Thyroid gland (tissue), 4 donors: ENCODE data around the gene PEX14. TPM values are rescaled to one million over a fixed set of nuclear protein-coding genes. Genes with fewer than 3 reads are reported as not detected.

ENCODE experiments used
- DNase-seq, 2 donors: peaks; one replicate each; pipeline ENCODE4 v3.0.0-alpha.2; 2019
- H3K27ac ChIP-seq, 3 donors: fragments of 200-600 bp; sonication (generic); 1 replicate in 2 of 3; 2 replicates in 1 of 3; pipeline ENCODE4 v1.5.1; 2016 to 2019; ENCODE audit warnings: mild to moderate bottlenecking in 1 of 3, moderate library complexity in 1 of 3
- H3K27me3 ChIP-seq: fragments of 200-600 bp; sonication (generic); one replicate; pipeline ENCODE4 v1.5.1; 2019
- H3K36me3 ChIP-seq, 2 donors: fragments of 200-600 bp; sonication (generic); one replicate each; pipeline ENCODE4 v1.5.1; 2016 to 2019
- H3K4me1 ChIP-seq, 2 donors: fragments of 200-600 bp; sonication (generic); one replicate each; pipeline ENCODE4 v1.5.1; 2017 to 2019
- H3K4me3 ChIP-seq, 3 donors: fragments of 200-600 bp; sonication (generic); replicated peaks in 1 of 3; 1 replicate in 2 of 3; 2 replicates in 1 of 3; pipeline ENCODE4 v1.5.1; 2016; ENCODE audit warnings: mild to moderate bottlenecking in 1 of 3
- H3K9me3 ChIP-seq: fragments of 200-600 bp; sonication (generic); one replicate; pipeline ENCODE4 v1.5.1; 2017
- POLR2A ChIP-seq, 2 donors: fragments of 450-650 bp; IDR thresholded peaks; one replicate each; pipeline ENCODE4 v1.6.1; 2017; ENCODE audit warnings: antibody characterized with exemption in 2 of 2, mild to moderate bottlenecking in 2 of 2, moderate library complexity in 1 of 2
- WGBS, 2 donors: methylation state at CpG; one replicate each; pipeline ENCODE4 v1.1.5; 2017; 5-methylcytosine and 5-hydroxymethylcytosine counted together
- intact Hi-C: fragments of 100-400 bp; cut with DNase I; formaldehyde crosslinking; loops from one replicate; pipeline ENCODE4 v1.15.1; 2023
- total RNA-seq, 4 donors: library from RNA; depleted of rRNA; stranded (reverse); fragments of >200 nt; gene quantifications; one replicate each; pipeline ENCODE4 v1.2.3, GENCODE V29; 2016
- TF ChIP-seq, protein P1 (sequence below), 6 experiments: fragments of 200-600 bp in 3 of 6; fragments of 450-650 bp in 3 of 6; sonication (generic) in 3 of 6; IDR thresholded peaks; one replicate each; pipeline ENCODE4 v1.5.1; 2016 to 2019; ENCODE audit warnings: antibody characterized with exemption in 6 of 6, mild to moderate bottlenecking in 2 of 6, inconsistent platforms in 1 of 6, moderate library complexity in 1 of 6

PEX14 gene
- total RNA-seq, 4 donors from 2014 or later = 14.0 to 28.4 (median 20.7) TPM

DNA sequence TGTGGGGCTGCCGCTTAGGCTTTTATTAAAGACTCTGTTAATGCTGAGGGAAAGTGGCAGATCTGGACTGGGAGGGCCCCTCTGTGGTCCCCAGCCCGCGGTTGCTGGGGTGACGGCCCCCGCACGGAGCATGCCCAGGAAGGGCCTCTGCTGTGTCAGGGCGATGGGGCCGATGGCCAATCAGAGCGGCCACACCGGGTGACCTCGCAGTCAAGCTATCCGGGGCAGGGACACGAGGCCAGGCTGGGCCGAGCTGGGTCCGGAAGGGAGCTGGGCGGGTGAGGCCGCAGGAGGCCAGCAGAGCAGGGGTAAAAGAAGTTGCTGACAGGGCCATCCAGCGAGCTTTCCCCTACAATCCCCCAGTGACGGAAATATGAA lies 176.6 kb downstream of the PEX14 start:
- no peaks in the 10 kb centered on the region for H3K9me3 ChIP-seq
- H3K27ac ChIP-seq = peak overlapping the region; percentile 44 to 63 (median 63)
- H3K36me3 ChIP-seq = peaks cover 0 to 16% of the 10 kb centered on the region in 2 donors
- WGBS, 2 donors = 48 to 56% methylated on average over 17 to 19 of the region's 19 CpGs
- TF ChIP-seq, protein P1, sequence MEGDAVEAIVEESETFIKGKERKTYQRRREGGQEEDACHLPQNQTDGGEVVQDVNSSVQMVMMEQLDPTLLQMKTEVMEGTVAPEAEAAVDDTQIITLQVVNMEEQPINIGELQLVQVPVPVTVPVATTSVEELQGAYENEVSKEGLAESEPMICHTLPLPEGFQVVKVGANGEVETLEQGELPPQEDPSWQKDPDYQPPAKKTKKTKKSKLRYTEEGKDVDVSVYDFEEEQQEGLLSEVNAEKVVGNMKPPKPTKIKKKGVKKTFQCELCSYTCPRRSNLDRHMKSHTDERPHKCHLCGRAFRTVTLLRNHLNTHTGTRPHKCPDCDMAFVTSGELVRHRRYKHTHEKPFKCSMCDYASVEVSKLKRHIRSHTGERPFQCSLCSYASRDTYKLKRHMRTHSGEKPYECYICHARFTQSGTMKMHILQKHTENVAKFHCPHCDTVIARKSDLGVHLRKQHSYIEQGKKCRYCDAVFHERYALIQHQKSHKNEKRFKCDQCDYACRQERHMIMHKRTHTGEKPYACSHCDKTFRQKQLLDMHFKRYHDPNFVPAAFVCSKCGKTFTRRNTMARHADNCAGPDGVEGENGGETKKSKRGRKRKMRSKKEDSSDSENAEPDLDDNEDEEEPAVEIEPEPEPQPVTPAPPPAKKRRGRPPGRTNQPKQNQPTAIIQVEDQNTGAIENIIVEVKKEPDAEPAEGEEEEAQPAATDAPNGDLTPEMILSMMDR (IDR thresholded peaks at IDR 0.05) = no peak
- TF ChIP-seq POLR2A (IDR thresholded peaks at IDR 0.05) = no peak
- no peaks in the 10 kb centered on the region for H3K27me3 ChIP-seq
- intact Hi-C loops = no loop called here
- H3K4me3 ChIP-seq = no peak overlapping the region
- peaks cover 13 to 14% of the 10 kb centered on the region in 2 donors for H3K4me1 ChIP-seq
- DNase-seq = peak; percentile 40 to 50

GRCh38 chr1:10651793-10652192 lies 177.0 kb downstream of the PEX14 start:
- WGBS, 2 donors = 19 to 35% methylated on average over 10 to 11 of the region's 11 CpGs
- peak overlapping the region; percentile 63 to 81 (median 78) for H3K27ac ChIP-seq
- H3K4me1 ChIP-seq = peaks cover 13 to 14% of the 10 kb centered on the region in 2 donors
- TF ChIP-seq, protein P1 (IDR thresholded peaks at IDR 0.05) = no peak
- TF ChIP-seq POLR2A (IDR thresholded peaks at IDR 0.05) = peak in 1 of 2 donors; percentile 35
- H3K27me3 ChIP-seq = no peaks in the 10 kb centered on the region
- peaks cover 0 to 16% of the 10 kb centered on the region in 2 donors for H3K36me3 ChIP-seq
- DNase-seq = peak; percentile 91 to 92
- H3K9me3 ChIP-seq = no peaks in the 10 kb centered on the region
- no peak overlapping the region for H3K4me3 ChIP-seq
- intact Hi-C loops = no loop called here

DNA sequence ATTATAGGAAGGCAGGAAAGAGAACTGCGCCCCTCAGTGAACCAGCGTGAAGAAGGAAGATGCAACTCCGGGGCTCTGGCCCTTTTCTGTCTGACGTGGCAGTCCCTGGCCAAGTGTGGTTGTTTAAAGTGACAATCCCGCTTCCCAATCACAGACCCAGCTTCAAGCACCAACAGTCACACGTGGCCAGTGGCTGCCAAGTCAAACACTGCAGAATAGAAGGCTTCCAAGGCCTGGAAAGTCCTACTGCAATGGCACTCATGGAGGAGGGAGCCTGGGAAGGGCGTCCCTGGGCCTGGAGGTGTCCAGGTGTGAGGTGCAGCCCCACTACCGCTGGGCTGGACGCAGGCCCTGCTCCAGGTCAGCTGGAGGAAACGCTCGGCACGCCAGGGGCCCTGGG lies 177.9 kb downstream of the PEX14 start:
- intact Hi-C loops = no loop called here
- H3K36me3 ChIP-seq = peaks cover 0 to 16% of the 10 kb centered on the region in 2 donors
- peaks cover 13 to 14% of the 10 kb centered on the region in 2 donors for H3K4me1 ChIP-seq
- H3K27me3 ChIP-seq = no peaks in the 10 kb centered on the region
- H3K4me3 ChIP-seq = no peak overlapping the region
- H3K27ac ChIP-seq = peak overlapping the region; percentile 63 to 81 (median 78)
- H3K9me3 ChIP-seq = no peaks in the 10 kb centered on the region
- peak in 1 of 2 donors; percentile 37 for DNase-seq
- WGBS, 2 donors = 91 to 93% methylated on average over 9 to 10 of the region's 12 CpGs
- TF ChIP-seq, protein P1 (IDR thresholded peaks at IDR 0.05) = no peak
- TF ChIP-seq POLR2A (IDR thresholded peaks at IDR 0.05) = no peak

GRCh38 chr1:10653370-10654125 lies 178.8 kb downstream of the PEX14 start:
- Histone ChIP-seq H3K4me3 (no peak overlapping the region), H3K27me3 (no peaks in the 10 kb centered on the region), H3K27ac (peak overlapping the region in 1 of 3 donors; percentile 81), H3K36me3 (peaks cover 0 to 15% of the 10 kb centered on the region in 2 donors), H3K9me3 (no peaks in the 10 kb centered on the region), H3K4me1 (peaks cover 13 to 14% of the 10 kb centered on the region in 2 donors)
- no peak for DNase-seq
- 85 to 92% methylated on average over 19 to 40 of the region's 41 CpGs for WGBS, 2 donors
- no peak for TF ChIP-seq POLR2A (IDR thresholded peaks at IDR 0.05)
- TF ChIP-seq, protein P1 (IDR thresholded peaks at IDR 0.05) = no peak
- intact Hi-C loops = no loop called here

DNA sequence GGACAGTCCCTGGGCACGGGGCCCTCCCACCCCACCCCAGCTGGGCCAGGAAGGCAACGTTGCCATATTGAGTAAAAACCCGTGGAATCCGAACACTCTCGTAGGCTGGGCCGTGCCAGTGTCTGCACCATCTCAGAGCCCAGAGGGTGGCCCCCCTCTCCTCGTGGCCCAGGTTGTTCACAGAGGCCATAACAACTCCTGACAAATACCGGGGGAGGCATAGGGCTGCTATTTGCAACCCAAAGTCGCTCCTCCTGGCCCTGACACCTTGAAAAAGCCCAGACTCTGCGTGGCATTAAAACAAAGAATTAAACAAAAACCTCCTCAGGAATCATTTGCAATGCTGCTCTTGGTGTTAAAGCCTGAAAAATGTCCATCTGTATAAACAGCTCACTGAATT lies 180.3 kb downstream of the PEX14 start:
- no peak for DNase-seq
- Histone ChIP-seq H3K4me1 (peaks cover 14 to 20% of the 10 kb centered on the region in 2 donors), H3K27me3 (no peaks in the 10 kb centered on the region), H3K27ac (no peak overlapping the region), H3K4me3 (no peak overlapping the region), H3K9me3 (no peaks in the 10 kb centered on the region), H3K36me3 (peaks cover 0 to 11% of the 10 kb centered on the region in 2 donors)
- 88 to 96% methylated on average over 5 to 10 of the region's 10 CpGs for WGBS, 2 donors
- intact Hi-C loops = no loop called here
- TF ChIP-seq POLR2A (IDR thresholded peaks at IDR 0.05) = no peak
- TF ChIP-seq, protein P1 (IDR thresholded peaks at IDR 0.05) = no peak
